Trophoblast cell (in vitro differentiated cells and primary cell): ENCODE measurements around the gene SLC44A2.
"Not testable (repeated sequence)": the region's sequence is repeated elsewhere in the genome, so short reads cannot be mapped to it uniquely, and the experiment has no call there.

Source experiments
- DNase-seq, 2 donors: peaks; one replicate each; pipeline ENCODE4 v3.0.0-alpha.2; 2016
- H2AFZ ChIP-seq: 2 replicates; pipeline ENCODE4 v1.6.1; 2013; ENCODE audit warnings: low read length, moderate library complexity, mild to moderate bottlenecking; ENCODE audit not compliant: insufficient read depth, poor library complexity
- H2AK5ac ChIP-seq: 2 replicates; pipeline ENCODE4 v1.6.1; 2013; ENCODE audit warnings: mild to moderate bottlenecking, low read length
- H2BK120ac ChIP-seq: 2 replicates; pipeline ENCODE4 v1.6.1; 2013; ENCODE audit warnings: low read length, mild to moderate bottlenecking, moderate library complexity; ENCODE audit not compliant: insufficient read depth, poor library complexity
- H2BK12ac ChIP-seq: 2 replicates; pipeline ENCODE4 v1.6.1; 2013; ENCODE audit warnings: mild to moderate bottlenecking, low read length, moderate library complexity
- H2BK5ac ChIP-seq: 2 replicates; pipeline ENCODE4 v1.6.1; 2013; ENCODE audit warnings: low read length, low read depth, moderate library complexity, mild to moderate bottlenecking; ENCODE audit not compliant: poor library complexity
- H3K14ac ChIP-seq: 2 replicates; pipeline ENCODE4 v1.6.1; 2013; ENCODE audit warnings: mild to moderate bottlenecking, low read length
- H3K18ac ChIP-seq: 2 replicates; pipeline ENCODE4 v1.6.1; 2013; ENCODE audit warnings: mild to moderate bottlenecking, low read length
- H3K23ac ChIP-seq: 2 replicates; pipeline ENCODE4 v1.6.1; 2013; ENCODE audit warnings: low read length
- H3K27ac ChIP-seq: 2 replicates; pipeline ENCODE4 v1.5.1; 2013; ENCODE audit warnings: low read depth, mild to moderate bottlenecking, inconsistent platforms, low read length, moderate library complexity
- H3K27me3 ChIP-seq: 2 replicates; pipeline ENCODE4 v1.6.1; 2013; ENCODE audit warnings: inconsistent platforms, mild to moderate bottlenecking, low read length, moderate library complexity; ENCODE audit not compliant: insufficient read depth
- H3K36me3 ChIP-seq, 2 experiments: 1 replicate in 1 of 2; 2 replicates in 1 of 2; pipeline ENCODE4 v1.6.1; 2013; ENCODE audit warnings: low read length in 2 of 2, mild to moderate bottlenecking in 2 of 2, moderate library complexity in 1 of 2; ENCODE audit not compliant: insufficient read depth in 2 of 2, control insufficient read depth in 1 of 2
- H3K4ac ChIP-seq: 2 replicates; pipeline ENCODE4 v1.6.1; 2013; ENCODE audit warnings: low read depth, mild to moderate bottlenecking, low read length, moderate library complexity
- H3K4me1 ChIP-seq, 2 experiments: 1 replicate in 1 of 2; 2 replicates in 1 of 2; pipeline ENCODE4 v1.6.1; 2013; ENCODE audit warnings: low read length in 2 of 2, mild to moderate bottlenecking in 2 of 2, moderate library complexity in 1 of 2; ENCODE audit not compliant: insufficient read depth in 2 of 2, control insufficient read depth in 1 of 2
- H3K4me2 ChIP-seq: 2 replicates; pipeline ENCODE4 v1.6.1; 2013; ENCODE audit warnings: inconsistent platforms, mild to moderate bottlenecking, low read length, moderate library complexity
- H3K4me3 ChIP-seq: 2 replicates; pipeline ENCODE4 v1.5.1; 2013; ENCODE audit warnings: mild to moderate bottlenecking, low read depth, low read length, inconsistent platforms
- H3K79me1 ChIP-seq: one replicate; pipeline ENCODE4 v1.6.1; 2013; ENCODE audit warnings: low read length
- H3K79me2 ChIP-seq: 2 replicates; pipeline ENCODE4 v1.6.1; 2013; ENCODE audit warnings: low read length, mild to moderate bottlenecking; ENCODE audit not compliant: control insufficient read depth, insufficient read depth, poor library complexity
- H3K9ac ChIP-seq: 2 replicates; pipeline ENCODE4 v1.6.1; 2013; ENCODE audit warnings: mild to moderate bottlenecking, low read length
- H3K9me3 ChIP-seq: 2 replicates; pipeline ENCODE4 v1.6.1; 2013; ENCODE audit warnings: low read depth, mild to moderate bottlenecking, control low read depth, inconsistent platforms, low read length; ENCODE audit not compliant: insufficient read depth
- H4K12ac ChIP-seq: 2 replicates; pipeline ENCODE4 v1.6.1; 2013; ENCODE audit warnings: low read depth, mild to moderate bottlenecking, low read length, moderate library complexity
- H4K8ac ChIP-seq: 2 replicates; pipeline ENCODE4 v1.6.1; 2013; ENCODE audit warnings: low read depth, mild to moderate bottlenecking, low read length, moderate library complexity
- H4K91ac ChIP-seq: one replicate; pipeline ENCODE4 v1.6.1; 2013; ENCODE audit warnings: low read depth, mild to moderate bottlenecking, low read length, moderate library complexity
- WGBS: extraction: QIAGEN DNeasy Blood & Tissue Kit; methylation state at CpG from one replicate; pipeline ENCODE4 v1.1.7; 2013; ENCODE audit warnings: missing lambda C conversion rate; ENCODE audit not compliant: insufficient read length, insufficient coverage; ENCODE audit errors: extremely low coverage; 5-methylcytosine and 5-hydroxymethylcytosine counted together

SLC44A2 gene

DNA sequence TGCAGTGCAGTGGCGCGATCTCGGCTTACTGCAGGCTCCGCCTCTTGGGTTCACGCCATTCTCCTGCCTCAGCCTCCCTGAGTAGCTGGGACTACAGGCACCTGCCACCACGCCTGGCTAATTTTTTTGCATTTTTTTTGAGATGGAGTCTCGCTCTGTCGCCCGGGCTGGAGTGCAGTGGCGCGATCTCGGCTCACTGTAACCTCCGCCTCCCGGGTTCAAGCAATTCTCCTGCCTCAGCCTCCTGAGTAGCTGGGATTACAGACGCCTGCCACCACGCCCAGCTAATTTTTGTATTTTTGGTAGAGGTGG, 37.9 kb downstream of the SLC44A2 start:
- not testable (repeated sequence) for H2AK5ac ChIP-seq, H3K27me3 ChIP-seq, H4K12ac ChIP-seq, H3K79me1 ChIP-seq, H3K4me3 ChIP-seq, DNase-seq, H3K18ac ChIP-seq, H3K4me1 ChIP-seq, H2BK5ac ChIP-seq, H3K27ac ChIP-seq, H3K9ac ChIP-seq, H3K9me3 ChIP-seq, H2BK120ac ChIP-seq, H2AFZ ChIP-seq, H2BK12ac ChIP-seq, H3K4me2 ChIP-seq, H4K91ac ChIP-seq, H3K23ac ChIP-seq, H4K8ac ChIP-seq, H3K14ac ChIP-seq
- WGBS, result no CpG with 5 or more reads among the region's 16 CpGs
- H3K79me2 ChIP-seq, result peaks cover 55% of the 10 kb centered on the region
- peak overlapping the region; percentile 96 for H3K4ac ChIP-seq
- H3K36me3 ChIP-seq, result peaks cover 19 to 25% of the 10 kb centered on the region in 2 experiments

DNA sequence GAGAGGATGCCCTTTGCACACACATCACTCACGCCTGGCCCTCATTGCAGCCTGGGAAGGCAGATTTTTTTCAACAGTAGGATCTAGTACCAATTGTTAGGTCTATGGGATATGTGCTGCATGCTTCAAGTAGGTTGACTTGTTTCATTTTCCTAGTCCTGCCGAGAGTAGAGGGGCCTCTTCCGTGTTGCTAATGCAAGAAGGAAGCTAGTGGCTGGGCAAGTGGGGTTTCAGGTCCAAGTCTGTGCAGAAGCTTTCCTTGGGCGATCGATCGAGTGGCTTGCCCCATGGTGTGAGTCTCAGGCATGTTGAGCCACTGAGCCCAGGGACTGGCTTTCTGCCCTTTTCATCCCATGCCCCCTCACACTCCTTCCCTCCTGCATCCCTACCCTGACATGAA, 42.5 kb downstream of the SLC44A2 start:
- H2BK12ac ChIP-seq, result no peak overlapping the region
- no peak overlapping the region for H2BK5ac ChIP-seq
- no peak overlapping the region for H3K27ac ChIP-seq
- H3K4ac ChIP-seq, result peak overlapping the region; percentile 97
- no peak overlapping the region for H3K9ac ChIP-seq
- no peak overlapping the region for H4K8ac ChIP-seq
- no peaks in the 10 kb centered on the region for H3K4me1 ChIP-seq
- H2AFZ ChIP-seq, result no peak overlapping the region
- no peak for DNase-seq
- peaks cover 31 to 38% of the 10 kb centered on the region in 2 experiments for H3K36me3 ChIP-seq
- H2AK5ac ChIP-seq, result no peak overlapping the region
- no peak overlapping the region for H4K12ac ChIP-seq
- H3K9me3 ChIP-seq, result no peaks in the 10 kb centered on the region
- H3K79me1 ChIP-seq, result no peaks in the 10 kb centered on the region
- H3K4me3 ChIP-seq, result no peak overlapping the region
- H4K91ac ChIP-seq, result no peak overlapping the region
- no peak overlapping the region for H2BK120ac ChIP-seq
- H3K79me2 ChIP-seq, result peaks cover 40% of the 10 kb centered on the region
- WGBS, result no CpG with 5 or more reads among the region's 6 CpGs
- H3K14ac ChIP-seq, result no peak overlapping the region
- no peak overlapping the region for H3K23ac ChIP-seq
- H3K18ac ChIP-seq, result no peak overlapping the region
- H3K4me2 ChIP-seq, result no peak overlapping the region
- H3K27me3 ChIP-seq, result no peaks in the 10 kb centered on the region

DNA sequence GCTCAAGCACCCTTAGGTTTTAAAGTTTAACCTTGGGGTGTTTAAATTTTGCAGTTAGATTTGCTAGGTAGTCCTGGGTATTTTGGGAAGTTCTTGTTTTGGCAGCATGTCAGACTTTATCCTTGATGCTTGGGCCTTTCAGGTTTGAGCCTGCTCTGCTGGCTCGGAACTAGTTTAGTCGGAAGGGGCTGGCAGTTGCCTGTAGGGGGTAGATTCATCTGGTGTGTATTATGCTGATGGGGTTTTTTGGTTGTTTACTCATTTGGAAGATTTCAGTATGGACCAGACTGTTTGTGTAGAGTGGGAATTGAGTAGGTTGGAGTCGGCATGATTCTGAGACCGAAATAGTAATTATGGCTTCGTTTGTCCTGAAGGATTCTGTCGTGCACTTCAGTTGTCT, 43.9 kb downstream of the SLC44A2 start:
- no peak overlapping the region for H3K4me3 ChIP-seq
- peak overlapping the region; percentile 97 for H3K4ac ChIP-seq
- H3K9ac ChIP-seq, result no peak overlapping the region
- no peak overlapping the region for H4K12ac ChIP-seq
- WGBS, result no CpG with 5 or more reads among the region's 6 CpGs
- no peaks in the 10 kb centered on the region for H3K9me3 ChIP-seq
- no peaks in the 10 kb centered on the region for H3K79me1 ChIP-seq
- H3K79me2 ChIP-seq, result peaks cover 30% of the 10 kb centered on the region
- no peak overlapping the region for H3K14ac ChIP-seq
- no peaks in the 10 kb centered on the region for H3K27me3 ChIP-seq
- H4K8ac ChIP-seq, result no peak overlapping the region
- no peak overlapping the region for H2BK5ac ChIP-seq
- H2AK5ac ChIP-seq, result no peak overlapping the region
- no peak overlapping the region for H3K4me2 ChIP-seq
- H3K4me1 ChIP-seq, result no peaks in the 10 kb centered on the region
- H3K27ac ChIP-seq, result no peak overlapping the region
- H4K91ac ChIP-seq, result no peak overlapping the region
- no peak overlapping the region for H2BK12ac ChIP-seq
- H3K18ac ChIP-seq, result no peak overlapping the region
- no peak for DNase-seq
- no peak overlapping the region for H3K23ac ChIP-seq
- H2AFZ ChIP-seq, result no peak overlapping the region
- H3K36me3 ChIP-seq, result peaks cover 39 to 49% of the 10 kb centered on the region in 2 experiments
- no peak overlapping the region for H2BK120ac ChIP-seq

DNA sequence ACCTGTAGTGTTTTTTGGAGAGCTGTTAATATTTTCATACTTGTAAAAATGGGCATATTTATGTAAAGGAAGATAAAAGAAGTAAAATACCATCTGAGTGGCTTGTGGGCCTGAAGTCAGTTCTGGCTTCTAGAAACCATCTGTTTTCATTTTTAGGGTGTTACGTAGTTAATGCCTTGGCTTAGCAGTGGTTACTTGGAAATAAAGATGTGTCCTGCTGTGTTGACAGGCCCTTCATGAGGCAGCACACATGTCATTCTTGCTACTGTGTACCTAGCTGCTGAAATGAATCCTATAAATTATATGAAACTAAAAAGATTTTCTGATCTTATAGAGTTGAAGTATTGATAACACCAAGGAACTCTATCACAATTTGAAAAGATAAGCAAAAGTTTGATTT, 44.8 kb downstream of the SLC44A2 start:
- Histone ChIP-seq H3K79me1 (no peaks in the 10 kb centered on the region), H2BK12ac (no peak overlapping the region), H4K91ac (no peak overlapping the region), H3K23ac (no peak overlapping the region), H3K79me2 (peaks cover 26% of the 10 kb centered on the region), H2BK5ac (no peak overlapping the region), H3K27me3 (no peaks in the 10 kb centered on the region), H2AFZ (no peak overlapping the region), H3K4ac (peak overlapping the region; percentile 67), H3K18ac (no peak overlapping the region), H3K4me1 (no peaks in the 10 kb centered on the region), H3K14ac (no peak overlapping the region), H4K8ac (no peak overlapping the region), H3K4me2 (no peak overlapping the region), H2AK5ac (no peak overlapping the region), H3K9me3 (no peaks in the 10 kb centered on the region), H3K9ac (no peak overlapping the region), H3K4me3 (no peak overlapping the region), H3K27ac (no peak overlapping the region), H2BK120ac (no peak overlapping the region), H4K12ac (no peak overlapping the region), H3K36me3 (peaks cover 47 to 55% of the 10 kb centered on the region in 2 experiments)
- WGBS, result no CpG with 5 or more reads among the region's 1 CpG
- DNase-seq, result no peak
